Adipocyte (in vitro differentiated cells): Measurements from ENCODE around the gene CLECL1.
"Not testable (repeated sequence)": the region's sequence is repeated elsewhere in the genome, so short reads cannot be mapped to it uniquely, and the experiment has no call there.

Source experiments
- DNase-seq: peaks from one replicate; pipeline ENCODE4 v3.0.0-alpha.2; 2015; ENCODE audit warnings: low read depth
- H3K27me3 ChIP-seq: replicated peaks from 2 replicates; pipeline ENCODE4 v1.7.0; 2013; ENCODE audit warnings: mild to moderate bottlenecking, low read length, moderate library complexity; ENCODE audit not compliant: control insufficient read depth, insufficient read depth
- H3K36me3 ChIP-seq: 2 replicates; pipeline ENCODE4 v1.7.0; 2013; ENCODE audit warnings: low read length, mild to moderate bottlenecking, moderate library complexity; ENCODE audit not compliant: control insufficient read depth, insufficient read depth, severe bottlenecking
- H3K4me1 ChIP-seq: 2 replicates; pipeline ENCODE4 v1.7.0; 2013; ENCODE audit warnings: mild to moderate bottlenecking, low read length, moderate library complexity; ENCODE audit not compliant: control insufficient read depth, insufficient read depth
- H3K4me3 ChIP-seq: 2 replicates; pipeline ENCODE4 v1.7.0; 2013; ENCODE audit warnings: mild to moderate bottlenecking, low read length, moderate library complexity
- H3K9ac ChIP-seq: 2 replicates; pipeline ENCODE4 v1.7.0; 2013; ENCODE audit warnings: mild to moderate bottlenecking, low read length, moderate library complexity
- H3K9me3 ChIP-seq: 2 replicates; pipeline ENCODE4 v1.7.0; 2013; ENCODE audit warnings: mild to moderate bottlenecking, low read length, moderate library complexity; ENCODE audit not compliant: control insufficient read depth

Gene CLECL1

GRCh38 chr12:9685915-9686314 is 47.0 kb downstream of the CLECL1 start:
- DNase-seq, result no peak
- Histone ChIP-seq H3K9me3 (peaks cover 3% of the 10 kb centered on the region), H3K4me3 (no peak overlapping the region), H3K27me3 (no peaks in the 10 kb centered on the region), H3K9ac (no peak overlapping the region), H3K36me3 (peaks cover 20% of the 10 kb centered on the region), H3K4me1 (no peaks in the 10 kb centered on the region)

- not testable (repeated sequence) for H3K27me3 ChIP-seq, H3K4me3 ChIP-seq, H3K9me3 ChIP-seq, H3K9ac ChIP-seq, H3K4me1 ChIP-seq, DNase-seq
- H3K36me3 ChIP-seq, result peaks cover 16% of the 10 kb centered on the region
Measured at GRCh38 chr12:9685366-9685765, 47.5 kb downstream of the CLECL1 start.

- DNase-seq, H3K4me1 ChIP-seq, H3K27me3 ChIP-seq, H3K4me3 ChIP-seq, H3K36me3 ChIP-seq, H3K9me3 ChIP-seq, H3K9ac ChIP-seq: not testable (repeated sequence)
Measured at GRCh38 chr12:9682949-9683348, 49.9 kb downstream of the CLECL1 start.

- not testable (repeated sequence) for H3K36me3 ChIP-seq, H3K4me3 ChIP-seq, H3K9ac ChIP-seq, DNase-seq, H3K27me3 ChIP-seq, H3K4me1 ChIP-seq, H3K9me3 ChIP-seq
Measured at GRCh38 chr12:9682508-9682907, 50.4 kb downstream of the CLECL1 start.

DNA sequence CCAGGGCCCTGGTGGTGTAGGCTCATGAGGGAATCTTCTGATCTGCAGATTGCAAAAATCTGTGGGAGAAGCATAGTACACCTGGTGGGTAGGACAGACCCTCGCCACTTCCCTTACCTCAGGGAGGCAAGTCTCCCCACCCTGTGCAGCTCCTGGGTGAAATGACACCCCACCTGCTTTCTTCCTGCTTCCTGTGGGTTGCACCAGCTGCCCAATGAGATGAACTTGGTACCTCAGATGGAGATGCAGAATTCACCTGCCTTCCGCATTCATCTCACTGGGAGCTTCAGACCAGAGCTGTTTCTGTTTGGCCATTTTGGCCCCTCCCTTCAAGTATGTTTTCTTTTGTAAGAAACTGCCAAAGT is 58.7 kb downstream of the CLECL1 start:
- Histone ChIP-seq H3K4me3 (no peak overlapping the region), H3K9ac (no peak overlapping the region), H3K27me3 (no peaks in the 10 kb centered on the region), H3K4me1 (peaks cover 8% of the 10 kb centered on the region), H3K36me3 (no peaks in the 10 kb centered on the region), H3K9me3 (no peaks in the 10 kb centered on the region)
- DNase-seq, result no peak

DNA sequence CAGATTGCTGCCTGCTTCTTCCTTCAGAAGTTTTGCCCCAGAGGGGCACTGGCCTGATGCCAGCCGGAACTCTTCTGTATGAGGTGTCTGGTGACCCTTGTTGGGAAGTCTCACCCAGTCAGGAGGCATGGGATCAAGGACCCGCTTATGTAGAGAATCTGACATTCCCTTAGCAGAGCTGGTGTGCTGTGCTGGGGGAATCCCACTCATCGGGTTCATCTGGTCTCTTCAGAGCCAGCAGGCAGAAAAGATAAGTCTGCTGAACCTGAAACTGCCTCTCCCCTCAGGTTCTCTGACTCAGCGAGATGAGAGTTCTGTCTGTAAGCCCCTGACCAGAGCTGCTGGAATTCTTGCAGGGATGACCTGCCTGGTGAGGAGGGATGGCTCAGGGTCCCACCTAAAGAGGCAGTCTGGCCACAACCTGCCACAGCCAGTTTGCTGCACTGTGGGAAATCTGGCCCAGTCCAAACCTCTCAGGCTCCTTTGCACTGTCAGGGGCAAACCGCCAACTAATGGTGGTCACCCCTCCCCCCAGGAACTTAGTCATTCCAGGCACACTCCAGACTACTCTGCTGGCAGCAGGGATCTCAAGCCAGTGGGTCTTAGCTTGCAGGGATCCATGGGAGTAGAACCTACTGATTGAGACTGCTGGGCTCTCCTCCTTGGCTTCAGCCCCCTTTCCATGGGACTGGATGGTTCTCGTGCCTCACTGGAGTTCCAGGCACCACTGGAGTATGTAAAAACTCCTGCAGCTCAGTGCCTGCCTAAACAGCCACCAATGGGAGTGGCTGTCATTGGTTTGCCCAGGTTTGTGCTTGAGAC is 59.3 kb downstream of the CLECL1 start:
- H3K4me3 ChIP-seq, result no peak overlapping the region
- no peaks in the 10 kb centered on the region for H3K36me3 ChIP-seq
- H3K27me3 ChIP-seq, result no peaks in the 10 kb centered on the region
- no peaks in the 10 kb centered on the region for H3K9me3 ChIP-seq
- no peak overlapping the region for H3K9ac ChIP-seq
- DNase-seq, result peak; percentile 71
- H3K4me1 ChIP-seq, result peaks cover 9% of the 10 kb centered on the region
